ENCODE results near the gene NR2E1.

- TF ChIP-seq HDGF (IDR thresholded peaks at IDR 0.05) (no peak), POLR2A (IDR thresholded peaks at IDR 0.05; ENCODE audit: low read depth, low read length) (no peak), POLR2AphosphoS5 (IDR thresholded peaks at IDR 0.05; ENCODE audit: low read length) (no peak), BCL3 (IDR thresholded peaks at IDR 0.05; ENCODE audit: borderline replicate concordance, insufficient read depth, low read depth, low read length, poor library complexity, severe bottlenecking) (no peak), EZH2 (IDR thresholded peaks at IDR 0.05; ENCODE audit: borderline replicate concordance, control insufficient read depth, low read depth, low read length) (no peak), CREM (IDR thresholded peaks at IDR 0.05; ENCODE audit: low read depth) (no peak), PAX8 (IDR thresholded peaks at IDR 0.05) (no peak), JUND (IDR thresholded peaks at IDR 0.05; ENCODE audit: low read depth, low read length) (no peak)
- TF ChIP-seq, protein P1, sequence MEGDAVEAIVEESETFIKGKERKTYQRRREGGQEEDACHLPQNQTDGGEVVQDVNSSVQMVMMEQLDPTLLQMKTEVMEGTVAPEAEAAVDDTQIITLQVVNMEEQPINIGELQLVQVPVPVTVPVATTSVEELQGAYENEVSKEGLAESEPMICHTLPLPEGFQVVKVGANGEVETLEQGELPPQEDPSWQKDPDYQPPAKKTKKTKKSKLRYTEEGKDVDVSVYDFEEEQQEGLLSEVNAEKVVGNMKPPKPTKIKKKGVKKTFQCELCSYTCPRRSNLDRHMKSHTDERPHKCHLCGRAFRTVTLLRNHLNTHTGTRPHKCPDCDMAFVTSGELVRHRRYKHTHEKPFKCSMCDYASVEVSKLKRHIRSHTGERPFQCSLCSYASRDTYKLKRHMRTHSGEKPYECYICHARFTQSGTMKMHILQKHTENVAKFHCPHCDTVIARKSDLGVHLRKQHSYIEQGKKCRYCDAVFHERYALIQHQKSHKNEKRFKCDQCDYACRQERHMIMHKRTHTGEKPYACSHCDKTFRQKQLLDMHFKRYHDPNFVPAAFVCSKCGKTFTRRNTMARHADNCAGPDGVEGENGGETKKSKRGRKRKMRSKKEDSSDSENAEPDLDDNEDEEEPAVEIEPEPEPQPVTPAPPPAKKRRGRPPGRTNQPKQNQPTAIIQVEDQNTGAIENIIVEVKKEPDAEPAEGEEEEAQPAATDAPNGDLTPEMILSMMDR (IDR thresholded peaks at IDR 0.05 in 2 of 3, conservative IDR thresholded peaks at IDR 0.05 in 1 of 3; ENCODE audit: control insufficient read depth in 2 of 3, extremely low read depth in 1 of 3, insufficient read depth in 1 of 3, low read depth in 3 of 3, low read length in 3 of 3), result no peak
- TF ChIP-seq, protein P2, sequence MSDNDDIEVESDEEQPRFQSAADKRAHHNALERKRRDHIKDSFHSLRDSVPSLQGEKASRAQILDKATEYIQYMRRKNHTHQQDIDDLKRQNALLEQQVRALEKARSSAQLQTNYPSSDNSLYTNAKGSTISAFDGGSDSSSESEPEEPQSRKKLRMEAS (IDR thresholded peaks at IDR 0.05; ENCODE audit: low read depth, low read length), result no peak
Measured at GRCh38 chr6:108120311-108120710, 45.5 kb upstream of the NR2E1 start.

Data from GM12878 (cell line).